Mesenchymal stem cell (in vitro differentiated cells and primary cell): ENCODE measurements around the gene DAG1.

Experiments
- DNase-seq: peaks from one replicate; pipeline ENCODE4 v3.0.0-alpha.2; 2013
- H2AFZ ChIP-seq: one replicate; pipeline ENCODE4 v1.6.1; 2013; ENCODE audit warnings: low read depth, mild to moderate bottlenecking, control low read depth, inconsistent platforms, low read length, moderate library complexity
- H2AK5ac ChIP-seq: 2 replicates; pipeline ENCODE4 v1.6.1; 2013; ENCODE audit warnings: low read length, moderate library complexity, mild to moderate bottlenecking, inconsistent platforms; ENCODE audit not compliant: severe bottlenecking
- H2BK120ac ChIP-seq: one replicate; pipeline ENCODE4 v1.6.1; 2013; ENCODE audit warnings: low read depth, mild to moderate bottlenecking, inconsistent platforms, low read length, moderate library complexity
- H2BK12ac ChIP-seq, 2 experiments: one replicate each; pipeline ENCODE4 v1.6.1; 2013; ENCODE audit warnings: inconsistent platforms in 2 of 2, low read length in 2 of 2, mild to moderate bottlenecking in 2 of 2, moderate library complexity in 2 of 2, control low read depth in 1 of 2
- H2BK15ac ChIP-seq: one replicate; pipeline ENCODE4 v1.6.1; 2013; ENCODE audit warnings: mild to moderate bottlenecking, low read depth, inconsistent platforms; ENCODE audit not compliant: poor library complexity, severe bottlenecking
- H2BK5ac ChIP-seq: 2 replicates; pipeline ENCODE4 v1.6.1; 2013; ENCODE audit warnings: low read depth, mild to moderate bottlenecking, low read length, control low read depth, inconsistent platforms; ENCODE audit not compliant: poor library complexity, severe bottlenecking
- H3K14ac ChIP-seq, 2 experiments: one replicate each; pipeline ENCODE4 v1.6.1; 2013; ENCODE audit warnings: inconsistent platforms in 2 of 2, low read length in 2 of 2, control low read depth in 1 of 2, mild to moderate bottlenecking in 1 of 2, moderate library complexity in 1 of 2
- H3K18ac ChIP-seq, 2 experiments: one replicate each; pipeline ENCODE4 v1.6.1; 2013; ENCODE audit warnings: inconsistent platforms in 2 of 2, low read length in 2 of 2, control low read depth in 1 of 2, low read depth in 1 of 2, mild to moderate bottlenecking in 1 of 2
- H3K23ac ChIP-seq, 2 experiments: one replicate each; pipeline ENCODE4 v1.6.1; 2013; ENCODE audit warnings: inconsistent platforms in 2 of 2, low read length in 2 of 2, mild to moderate bottlenecking in 2 of 2, moderate library complexity in 2 of 2, control low read depth in 1 of 2
- H3K27ac ChIP-seq: 2 replicates; pipeline ENCODE4 v1.5.1; 2013; ENCODE audit warnings: mild to moderate bottlenecking, moderate library complexity, low read length, control low read depth, inconsistent platforms; ENCODE audit not compliant: poor library complexity, severe bottlenecking
- H3K27me3 ChIP-seq, 2 experiments: 2 replicates each; pipeline versions ENCODE4 v1.6.1 to v1.7.0; 2013; ENCODE audit warnings: low read length in 2 of 2, mild to moderate bottlenecking in 2 of 2, moderate library complexity in 2 of 2, control low read depth in 1 of 2, inconsistent platforms in 1 of 2; ENCODE audit not compliant: control insufficient read depth in 1 of 2, insufficient read depth in 1 of 2
- H3K36me3 ChIP-seq, 2 experiments: 2 replicates each; pipeline versions ENCODE4 v1.6.1 to v1.7.0; 2013; ENCODE audit warnings: low read length in 2 of 2, control low read depth in 1 of 2, inconsistent platforms in 1 of 2, low read depth in 1 of 2, mild to moderate bottlenecking in 1 of 2; ENCODE audit not compliant: insufficient read depth in 2 of 2, control insufficient read depth in 1 of 2
- H3K4ac ChIP-seq, 2 experiments: one replicate each; pipeline ENCODE4 v1.6.1; 2013; ENCODE audit warnings: inconsistent platforms in 2 of 2, low read length in 2 of 2, mild to moderate bottlenecking in 2 of 2, moderate library complexity in 2 of 2, control low read depth in 1 of 2, low read depth in 1 of 2
- H3K4me1 ChIP-seq: 2 replicates; pipeline ENCODE4 v1.6.1; 2013; ENCODE audit warnings: low read depth, low read length, control low read depth; ENCODE audit not compliant: control insufficient read depth, insufficient read depth
- H3K4me2 ChIP-seq: 2 replicates; pipeline ENCODE4 v1.6.1; 2013; ENCODE audit warnings: low read length, mild to moderate bottlenecking, inconsistent platforms; ENCODE audit not compliant: poor library complexity, severe bottlenecking
- H3K4me3 ChIP-seq, 2 experiments: 2 replicates each; pipeline versions ENCODE4 v1.5.1 to v1.7.0; 2013; ENCODE audit warnings: low read length in 2 of 2, mild to moderate bottlenecking in 2 of 2, control low read depth in 1 of 2, low read depth in 1 of 2; ENCODE audit not compliant: insufficient read depth in 1 of 2
- H3K79me1 ChIP-seq: replicated peaks from 2 replicates; pipeline ENCODE4 v1.6.1; 2013; ENCODE audit warnings: mild to moderate bottlenecking, control low read depth, low read length, inconsistent platforms; ENCODE audit not compliant: poor library complexity, severe bottlenecking
- H3K9ac ChIP-seq: 2 replicates; pipeline ENCODE4 v1.7.0; 2013; ENCODE audit warnings: mild to moderate bottlenecking, low read length, moderate library complexity
- H3K9me3 ChIP-seq: 2 replicates; pipeline ENCODE4 v1.7.0; 2013; ENCODE audit warnings: mild to moderate bottlenecking, low read length; ENCODE audit not compliant: control insufficient read depth
- H4K8ac ChIP-seq: one replicate; pipeline ENCODE4 v1.6.1; 2013; ENCODE audit warnings: inconsistent platforms, mild to moderate bottlenecking, low read length, moderate library complexity
- H4K91ac ChIP-seq: one replicate; pipeline ENCODE4 v1.6.1; 2013; ENCODE audit warnings: mild to moderate bottlenecking, low read length, inconsistent platforms
- WGBS: methylation state at CpG from one replicate; pipeline ENCODE4 v1.1.7; 2013; ENCODE audit warnings: mixed read lengths; 5-methylcytosine and 5-hydroxymethylcytosine counted together

The DAG1 gene

GRCh38 chr3:49519916-49520385, 49.9 kb downstream of the DAG1 start:
- no peak overlapping the region for H3K14ac ChIP-seq
- H3K4ac ChIP-seq = no peak overlapping the region
- no peak overlapping the region for H4K91ac ChIP-seq
- H3K23ac ChIP-seq = peak overlapping the region in 1 of 2 experiments; percentile 28
- H3K4me1 ChIP-seq = no peaks in the 10 kb centered on the region
- peaks cover 37 to 39% of the 10 kb centered on the region in 2 experiments for H3K36me3 ChIP-seq
- no peak overlapping the region for H3K9ac ChIP-seq
- H3K4me2 ChIP-seq = no peak overlapping the region
- DNase-seq = no peak
- H3K79me1 ChIP-seq = peaks cover 32% of the 10 kb centered on the region
- H3K18ac ChIP-seq = no peak overlapping the region
- H2BK12ac ChIP-seq = no peak overlapping the region
- H2AK5ac ChIP-seq = no peak overlapping the region
- no peaks in the 10 kb centered on the region for H3K27me3 ChIP-seq
- no peak overlapping the region for H4K8ac ChIP-seq
- WGBS = 92% methylated on average over 2 of the region's 2 CpGs
- no peaks in the 10 kb centered on the region for H3K9me3 ChIP-seq
- no peak overlapping the region for H3K4me3 ChIP-seq
- no peak overlapping the region for H2BK5ac ChIP-seq
- H2AFZ ChIP-seq = no peak overlapping the region
- H2BK120ac ChIP-seq = no peak overlapping the region
- H2BK15ac ChIP-seq = no peak overlapping the region
- no peak overlapping the region for H3K27ac ChIP-seq

GRCh38 chr3:49523756-49524747, 54.0 kb downstream of the DAG1 start:
- 97% methylated on average over 5 of the region's 5 CpGs for WGBS

DNA sequence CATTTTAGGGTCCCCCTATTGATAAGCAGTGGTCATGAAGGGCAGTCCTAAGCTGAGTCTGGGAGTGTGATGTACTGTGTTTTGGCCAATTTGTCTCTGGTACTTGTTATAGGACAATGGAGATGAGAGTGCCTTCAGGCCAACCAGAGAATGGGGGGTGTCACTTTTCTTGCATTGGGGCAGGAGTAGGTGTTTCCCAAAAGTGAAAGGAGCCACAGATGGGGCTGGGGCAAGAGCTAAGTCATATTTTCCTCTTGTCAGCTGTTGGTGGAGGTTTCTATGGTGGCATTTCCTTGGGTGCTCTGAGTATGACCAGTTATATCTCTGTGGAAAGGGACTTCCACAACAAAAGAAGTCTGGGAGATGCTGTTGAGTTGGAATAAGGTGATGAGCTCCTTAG, 59.5 kb downstream of the DAG1 start:
- Histone ChIP-seq H3K27me3 (no peaks in the 10 kb centered on the region), H4K91ac (no peak overlapping the region), H3K27ac (no peak overlapping the region), H2AFZ (no peak overlapping the region), H4K8ac (no peak overlapping the region), H3K79me1 (peaks cover 29% of the 10 kb centered on the region), H3K9ac (no peak overlapping the region), H3K4me2 (no peak overlapping the region), H3K9me3 (no peaks in the 10 kb centered on the region), H3K4me3 (no peak overlapping the region), H3K36me3 (peaks cover 26 to 41% of the 10 kb centered on the region in 2 experiments), H2BK120ac (no peak overlapping the region), H3K14ac (no peak overlapping the region), H2BK15ac (no peak overlapping the region), H2BK12ac (no peak overlapping the region), H2BK5ac (no peak overlapping the region), H3K18ac (no peak overlapping the region), H3K4me1 (no peaks in the 10 kb centered on the region), H3K4ac (no peak overlapping the region), H2AK5ac (no peak overlapping the region), H3K23ac (no peak overlapping the region)
- no peak for DNase-seq

More at GRCh38 chr3:49523756-49524747, 54.0 kb downstream of the DAG1 start:
- no peaks in the 10 kb centered on the region for H3K27me3 ChIP-seq
- H3K4me3 ChIP-seq = no peak overlapping the region
- no peak overlapping the region for H3K23ac ChIP-seq
- peaks cover 4 to 25% of the 10 kb centered on the region in 2 experiments for H3K36me3 ChIP-seq
- no peak for DNase-seq
- no peak overlapping the region for H3K27ac ChIP-seq
- no peak overlapping the region for H4K8ac ChIP-seq
- H2BK12ac ChIP-seq = no peak overlapping the region
- no peaks in the 10 kb centered on the region for H3K4me1 ChIP-seq
- no peak overlapping the region for H4K91ac ChIP-seq
- H3K79me1 ChIP-seq = peaks cover 22% of the 10 kb centered on the region
- H3K9me3 ChIP-seq = no peaks in the 10 kb centered on the region
- no peak overlapping the region for H3K4ac ChIP-seq
- no peak overlapping the region for H3K9ac ChIP-seq
- no peak overlapping the region for H3K14ac ChIP-seq
- no peak overlapping the region for H3K18ac ChIP-seq
- no peak overlapping the region for H2BK120ac ChIP-seq
- no peak overlapping the region for H2BK5ac ChIP-seq
- no peak overlapping the region for H2AFZ ChIP-seq
- H2BK15ac ChIP-seq = no peak overlapping the region
- no peak overlapping the region for H3K4me2 ChIP-seq
- H2AK5ac ChIP-seq = no peak overlapping the region

- no peak overlapping the region for H2AK5ac ChIP-seq
- H3K9ac ChIP-seq = no peak overlapping the region
- H3K9me3 ChIP-seq = no peaks in the 10 kb centered on the region
- no peaks in the 10 kb centered on the region for H3K27me3 ChIP-seq
- no peak overlapping the region for H3K27ac ChIP-seq
- H3K4ac ChIP-seq = no peak overlapping the region
- H3K14ac ChIP-seq = peak overlapping the region in 1 of 2 experiments; percentile 28
- no peak overlapping the region for H2BK5ac ChIP-seq
- no peak overlapping the region for H4K8ac ChIP-seq
- H2BK15ac ChIP-seq = no peak overlapping the region
- no peak overlapping the region for H4K91ac ChIP-seq
- 96% methylated on average over 5 of the region's 5 CpGs for whole genome bisulfite sequencing
- no peak overlapping the region for H2BK12ac ChIP-seq
- no peak overlapping the region for H3K4me3 ChIP-seq
- H2AFZ ChIP-seq = no peak overlapping the region
- H3K18ac ChIP-seq = no peak overlapping the region
- H3K4me2 ChIP-seq = no peak overlapping the region
- peaks cover 6% of the 10 kb centered on the region for H3K4me1 ChIP-seq
- no peak for DNase-seq
- peaks cover 28% of the 10 kb centered on the region for H3K79me1 ChIP-seq
- peaks cover 26 to 39% of the 10 kb centered on the region in 2 experiments for H3K36me3 ChIP-seq
- H2BK120ac ChIP-seq = no peak overlapping the region
- H3K23ac ChIP-seq = no peak overlapping the region
Observed at GRCh38 chr3:49530231-49530630, 60.2 kb downstream of the DAG1 start.
